NT2/D1 (cell line): Measurements from ENCODE around the gene LYZ.

Experiments used
- SUZ12 ChIP-seq: IDR thresholded peaks from 2 replicates; pipeline ENCODE4 v1.6.1; 2011; ENCODE audit not compliant: insufficient read length, insufficient read depth; ENCODE audit errors: extremely low read depth
- YY1 ChIP-seq: IDR thresholded peaks from 2 replicates; pipeline ENCODE4 v1.6.1; 2011; ENCODE audit not compliant: insufficient read length, insufficient read depth

DNA sequence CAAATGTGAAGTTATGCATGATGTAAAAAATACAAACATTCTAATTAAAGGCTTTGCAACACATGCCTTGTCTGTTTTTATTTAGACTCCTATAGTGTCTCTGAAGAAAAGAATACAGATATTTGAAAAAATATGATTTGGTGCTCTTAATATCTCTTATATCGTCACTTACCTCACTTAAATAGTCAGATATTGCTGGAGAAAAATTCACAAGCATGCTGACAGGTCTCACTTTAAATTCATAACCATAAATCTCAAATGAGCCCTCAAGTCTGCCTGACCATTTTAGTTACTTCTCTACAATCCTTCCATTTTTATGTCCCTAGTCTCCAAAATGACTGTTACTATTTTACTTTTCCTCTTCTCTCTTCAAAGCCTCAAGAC, 6.0 kb downstream of the LYZ start:
- TF ChIP-seq SUZ12 (no peak), YY1 (no peak)
